ENCODE data around the gene SLC7A8.

The SLC7A8 gene

GRCh38 chr14:23182372-23183157, 895 bp downstream of the SLC7A8 start:
- DNase-seq = no peak

- DNase-seq = no peak
These were observed 1.5 kb downstream of the SLC7A8 start for GRCh38 chr14:23181946-23182345.

- DNase-seq = no peak
These were observed 2.0 kb downstream of the SLC7A8 start for GRCh38 chr14:23181453-23181852.

GRCh38 chr14:23177181-23177580, 6.3 kb downstream of the SLC7A8 start:
- DNase-seq = no peak

- no peak for DNase-seq
These were observed 7.6 kb downstream of the SLC7A8 start for GRCh38 chr14:23175823-23176222.

- DNase-seq = no peak
These were observed 8.9 kb downstream of the SLC7A8 start for GRCh38 chr14:23174296-23175184.

GRCh38 chr14:23173796-23174195, 9.7 kb downstream of the SLC7A8 start:
- DNase-seq = no peak

- DNase-seq = no peak
These were observed 10.4 kb downstream of the SLC7A8 start for GRCh38 chr14:23173031-23173430.

- no peak for DNase-seq
These were observed 10.9 kb downstream of the SLC7A8 start for GRCh38 chr14:23172574-23172973.

- no peak for DNase-seq
These were observed 11.4 kb downstream of the SLC7A8 start for GRCh38 chr14:23172096-23172495.

GRCh38 chr14:23171222-23171975, 12.1 kb downstream of the SLC7A8 start:
- DNase-seq = no peak

GRCh38 chr14:23169622-23170021, 13.8 kb downstream of the SLC7A8 start:
- no peak for DNase-seq

- DNase-seq = no peak
These were observed 15.2 kb downstream of the SLC7A8 start for GRCh38 chr14:23168246-23168645.

GRCh38 chr14:23167116-23167847, 16.2 kb downstream of the SLC7A8 start:
- DNase-seq = no peak

GRCh38 chr14:23164949-23165348, 18.5 kb downstream of the SLC7A8 start:
- no peak for DNase-seq

- no peak for DNase-seq
These were observed 19.2 kb downstream of the SLC7A8 start for GRCh38 chr14:23164250-23164649.

GRCh38 chr14:23163830-23164229, 19.6 kb downstream of the SLC7A8 start:
- no peak for DNase-seq

- DNase-seq = no peak
These were observed 20.7 kb downstream of the SLC7A8 start for GRCh38 chr14:23162800-23163199.

GRCh38 chr14:23162005-23162404, 21.5 kb downstream of the SLC7A8 start:
- no peak for DNase-seq

- peak; percentile 57 for DNase-seq
These were observed 22.4 kb downstream of the SLC7A8 start for GRCh38 chr14:23160924-23161522.

GRCh38 chr14:23159532-23159931, 23.9 kb downstream of the SLC7A8 start:
- DNase-seq = no peak

GRCh38 chr14:23158779-23159178, 24.7 kb downstream of the SLC7A8 start:
- DNase-seq = no peak
